HepG2 (cell line): ENCODE data around the gene TTC6. TPM values are rescaled to one million over a fixed set of nuclear protein-coding genes. Genes with fewer than 3 reads are reported as not detected.
A peak's percentile ranks its signal among the peaks of the same experiment; 100 is the strongest.

ENCODE experiments used
- CENPX ChIP-seq: sonication (generic); formaldehyde crosslinking; IDR thresholded peaks from 2 replicates; pipeline ENCODE4 v1.9.0; 2021; ENCODE audit warnings: mild to moderate bottlenecking, missing genetic modification reagents, moderate library complexity
- DDIT3 ChIP-seq: sonication (generic); formaldehyde crosslinking; IDR thresholded peaks from 2 replicates; pipeline ENCODE4 v1.4.0; 2020; ENCODE audit warnings: mild to moderate bottlenecking, missing genetic modification reagents
- DMTF1 ChIP-seq: sonication (generic); formaldehyde crosslinking; IDR thresholded peaks from 2 replicates; pipeline ENCODE4 v1.4.0; 2020; ENCODE audit warnings: mild to moderate bottlenecking, missing genetic modification reagents
- DNMT3B ChIP-seq: conservative IDR thresholded peaks from 2 replicates; pipeline ENCODE4 v1.6.1; 2016; ENCODE audit warnings: missing biosample characterization, control low read depth
- ERF ChIP-seq: IDR thresholded peaks from 2 replicates; pipeline ENCODE4 v1.6.1; 2018; ENCODE audit warnings: missing biosample characterization, missing genetic modification reagents
- FOXA1 ChIP-seq, 2 experiments: fragments of 450-650 bp in 1 of 2; sonication (generic) in 1 of 2; formaldehyde crosslinking in 1 of 2; IDR thresholded peaks; 2 replicates each; pipeline versions ENCODE4 v1.4.0 to v1.6.1; 2016 to 2020; ENCODE audit warnings: missing genetic modification reagents in 1 of 2
- GLI4 ChIP-seq: sonication (generic); formaldehyde crosslinking; IDR thresholded peaks from 2 replicates; pipeline ENCODE4 v1.5.1; 2020; ENCODE audit warnings: missing genetic modification reagents, mild to moderate bottlenecking, moderate library complexity, borderline replicate concordance
- HNRNPUL1 ChIP-seq: fragments of 200-400 bp; formaldehyde crosslinking; IDR thresholded peaks from 2 replicates; pipeline ENCODE4 v1.6.1; 2017; ENCODE audit warnings: low read depth, mild to moderate bottlenecking, low read length, moderate library complexity
- MIXL1 ChIP-seq: IDR thresholded peaks from 2 replicates; pipeline ENCODE4 v1.6.1; 2016
- NFIC ChIP-seq: IDR thresholded peaks from 2 replicates; pipeline ENCODE4 v1.6.1; 2012; ENCODE audit warnings: mild to moderate bottlenecking, low read length, inconsistent platforms
- NR3C1 ChIP-seq: sonication (generic); formaldehyde crosslinking; IDR thresholded peaks from 2 replicates; pipeline ENCODE4 v1.4.0; 2020; ENCODE audit warnings: missing genetic modification reagents
- POLR2G ChIP-seq: fragments of 200-400 bp; formaldehyde crosslinking; IDR thresholded peaks from 2 replicates; pipeline ENCODE4 v1.6.1; 2018; ENCODE audit warnings: mild to moderate bottlenecking, low read depth, low read length, moderate library complexity
- SRF ChIP-seq: IDR thresholded peaks from 2 replicates; pipeline ENCODE4 v1.6.1; 2011; ENCODE audit warnings: mild to moderate bottlenecking, low read depth, low read length, moderate library complexity
- TEAD2 ChIP-seq: sonication (generic); formaldehyde crosslinking; IDR thresholded peaks from 2 replicates; pipeline ENCODE4 v1.9.0; 2021; ENCODE audit warnings: missing genetic modification reagents
- TFDP2 ChIP-seq: sonication (generic); formaldehyde crosslinking; IDR thresholded peaks from 2 replicates; pipeline ENCODE4 v1.4.0; 2020; ENCODE audit warnings: missing genetic modification reagents
- U2AF2 ChIP-seq: fragments of 200-400 bp; formaldehyde crosslinking; IDR thresholded peaks from 2 replicates; pipeline ENCODE4 v1.6.1; 2017; ENCODE audit warnings: low read depth, mild to moderate bottlenecking, low read length
- ZNF121 ChIP-seq: sonication (generic); formaldehyde crosslinking; IDR thresholded peaks from 2 replicates; pipeline ENCODE4 v1.5.0; 2020; ENCODE audit warnings: mild to moderate bottlenecking, missing genetic modification reagents
- ZNF281 ChIP-seq: sonication (generic); formaldehyde crosslinking; IDR thresholded peaks from 2 replicates; pipeline ENCODE4 v1.4.0; 2020; ENCODE audit warnings: missing genetic modification reagents, borderline replicate concordance
- ZNF691 ChIP-seq: sonication (generic); formaldehyde crosslinking; IDR thresholded peaks from 2 replicates; pipeline ENCODE4 v1.4.0; 2020; ENCODE audit warnings: missing genetic modification reagents, low read depth, mild to moderate bottlenecking, borderline replicate concordance
- ZSCAN5A ChIP-seq: sonication (generic); formaldehyde crosslinking; IDR thresholded peaks from 2 replicates; pipeline ENCODE4 v1.8.0; 2022; ENCODE audit warnings: mild to moderate bottlenecking, missing genetic modification reagents, borderline replicate concordance
- polyA plus RNA-seq, 8 experiments: library from polyadenylated mRNA; depleted of rRNA in 3 of 8; stranded (reverse) in 7 of 8; unstranded in 1 of 8; fragments of >200 nt; fragmentation: Illumina TruSeq in 4 of 8; extraction: Trizol in 4 of 8; gene quantifications; 2 replicates each; pipeline versions ENCODE4 v1.2.1 to v1.2.3, GENCODE V29; 2011 to 2016; ENCODE audit warnings: low read depth in 4 of 8, missing spikeins in 1 of 8, mixed read lengths in 1 of 8; ENCODE audit not compliant: insufficient read depth in 1 of 8
- total RNA-seq, 5 experiments: library from RNA; depleted of rRNA; stranded (reverse); fragments of >200 nt; fragmentation: Illumina TruSeq; extraction: Trizol; gene quantifications; 2 replicates each; pipeline ENCODE4 v1.2.3, GENCODE V29; 2016; ENCODE audit warnings: low read depth in 1 of 5

TTC6 gene
- total and polyA plus RNA-seq, 2 of the 13 experiments (the other 11 are each of a cell fraction or from before 2014, with no cell fraction given) = 9.3 to 27.4 TPM

- TF ChIP-seq GLI4 (CRISPR knock-in tag) (0 out of 2 replicates have a peak, but pooled peaks have one; percentile 47), DMTF1 (CRISPR knock-in tag) (no peak), TFDP2 (CRISPR knock-in tag) (peak; percentile 49; the same call in 1 of the 2 replicates), TEAD2 (CRISPR knock-in tag) (peak; percentile 83; the same call in 1 of the 2 replicates), FOXA1 (IDR thresholded peaks at IDR 0.05) (peak; percentile 94), FOXA1 (CRISPR knock-in tag; IDR thresholded peaks at IDR 0.05) (peak; percentile 100), DNMT3B (CRISPR knock-in tag) (peak; percentile 85; the same call in 1 of the 2 replicates), HNRNPUL1 (no peak), ERF (CRISPR knock-in tag) (peak; percentile 93), NR3C1 (CRISPR knock-in tag) (no peak), NFIC (peak; percentile 99), CENPX (no peak), ZNF281 (peak; percentile 79; the same call in 1 of the 2 replicates), U2AF2 (no peak), SRF (peak; percentile 0; the same call in 1 of the 2 replicates), ZNF691 (CRISPR knock-in tag) (no peak), DDIT3 (peak; percentile 69; the same call in 1 of the 2 replicates), MIXL1 (CRISPR knock-in tag) (peak; percentile 99), ZSCAN5A (CRISPR knock-in tag) (peak; percentile 99), ZNF121 (CRISPR knock-in tag) (peak; percentile 44), POLR2G (no peak)
These were observed 48.6 kb upstream of the TTC6 start (continued) for GRCh38 chr14:37546621-37547447.
